ENCODE data around the gene MAB21L4.

DNA sequence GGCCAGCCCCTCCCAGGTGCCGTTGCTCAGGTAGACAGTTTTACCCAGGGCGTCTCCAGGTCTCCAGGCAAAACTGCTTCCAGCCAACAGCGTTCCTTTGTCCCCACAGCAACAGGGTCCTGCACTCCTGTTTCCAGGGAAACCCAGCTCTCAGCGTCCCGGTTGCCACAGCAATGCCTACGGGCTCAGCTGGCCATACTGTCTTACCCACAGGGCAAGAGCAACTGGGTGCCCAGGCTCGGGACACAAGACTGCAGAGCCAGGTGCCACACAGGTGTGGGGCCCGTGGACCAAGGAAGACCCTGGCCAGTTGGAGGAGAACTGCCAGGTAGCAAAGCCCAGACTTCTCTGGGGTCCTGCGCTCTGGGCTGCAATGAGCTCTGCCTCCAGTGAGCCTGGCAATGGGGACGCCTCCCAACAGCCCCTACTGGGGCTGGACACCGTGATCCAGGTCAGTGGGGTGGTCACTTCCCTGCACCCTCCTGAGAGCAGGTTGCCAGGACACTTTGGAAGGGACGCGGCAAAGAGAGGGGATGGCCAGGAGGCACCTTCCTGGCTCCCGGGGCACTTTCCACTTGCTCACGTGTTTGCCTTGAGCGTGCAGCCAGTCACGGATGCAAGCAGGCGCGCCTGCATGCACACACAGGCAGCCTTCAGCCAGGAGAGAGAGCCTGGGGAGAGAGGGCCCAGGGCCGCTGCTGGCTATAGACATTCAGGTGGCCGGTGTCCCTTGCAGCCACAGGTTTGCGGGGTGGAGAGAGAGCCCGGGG lies 10.4 kb upstream of the MAB21L4 start, which contains the start of gene CROCC2:
- TF ChIP-seq, protein P1, sequence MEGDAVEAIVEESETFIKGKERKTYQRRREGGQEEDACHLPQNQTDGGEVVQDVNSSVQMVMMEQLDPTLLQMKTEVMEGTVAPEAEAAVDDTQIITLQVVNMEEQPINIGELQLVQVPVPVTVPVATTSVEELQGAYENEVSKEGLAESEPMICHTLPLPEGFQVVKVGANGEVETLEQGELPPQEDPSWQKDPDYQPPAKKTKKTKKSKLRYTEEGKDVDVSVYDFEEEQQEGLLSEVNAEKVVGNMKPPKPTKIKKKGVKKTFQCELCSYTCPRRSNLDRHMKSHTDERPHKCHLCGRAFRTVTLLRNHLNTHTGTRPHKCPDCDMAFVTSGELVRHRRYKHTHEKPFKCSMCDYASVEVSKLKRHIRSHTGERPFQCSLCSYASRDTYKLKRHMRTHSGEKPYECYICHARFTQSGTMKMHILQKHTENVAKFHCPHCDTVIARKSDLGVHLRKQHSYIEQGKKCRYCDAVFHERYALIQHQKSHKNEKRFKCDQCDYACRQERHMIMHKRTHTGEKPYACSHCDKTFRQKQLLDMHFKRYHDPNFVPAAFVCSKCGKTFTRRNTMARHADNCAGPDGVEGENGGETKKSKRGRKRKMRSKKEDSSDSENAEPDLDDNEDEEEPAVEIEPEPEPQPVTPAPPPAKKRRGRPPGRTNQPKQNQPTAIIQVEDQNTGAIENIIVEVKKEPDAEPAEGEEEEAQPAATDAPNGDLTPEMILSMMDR (IDR thresholded peaks at IDR 0.05; ENCODE audit: insufficient read depth, low read depth, low read length) = no peak
- no peak for TF ChIP-seq EZH2 (IDR thresholded peaks at IDR 0.05; ENCODE audit: insufficient read depth, low read length)
